Measurements from ENCODE around the gene GLYAT.

GRCh38 chr11:58771458-58771855 lies 39.7 kb upstream of the GLYAT start:
- TF ChIP-seq CTCF (conservative IDR thresholded peaks at IDR 0.05; ENCODE audit: low read depth, low read length) (no peak), EZH2 (IDR thresholded peaks at IDR 0.05; ENCODE audit: borderline replicate concordance, low read depth, low read length, poor library complexity, severe bottlenecking) (no peak)

All from A673 (cell line).